HCT116 (cell line): ENCODE results near the gene RRBP1.

Experiments used
- CTCF ChIP-seq, 3 experiments: fragments of 200-600 bp in 1 of 3; sonication (generic) in 1 of 3; IDR thresholded peaks in 2 of 3; conservative IDR thresholded peaks in 1 of 3; 2 replicates each; pipeline ENCODE4 v1.5.1; 2012 to 2017; ENCODE audit warnings: low read depth in 2 of 3, low read length in 2 of 3, antibody characterized with exemption in 1 of 3, borderline replicate concordance in 1 of 3, control low read depth in 1 of 3, mild to moderate bottlenecking in 1 of 3, mixed read lengths in 1 of 3, mixed run types in 1 of 3, moderate library complexity in 1 of 3; ENCODE audit not compliant: insufficient read depth in 1 of 3
- REST ChIP-seq: IDR thresholded peaks from 2 replicates; pipeline ENCODE4 v1.6.1; 2012; ENCODE audit warnings: low read depth

DNA sequence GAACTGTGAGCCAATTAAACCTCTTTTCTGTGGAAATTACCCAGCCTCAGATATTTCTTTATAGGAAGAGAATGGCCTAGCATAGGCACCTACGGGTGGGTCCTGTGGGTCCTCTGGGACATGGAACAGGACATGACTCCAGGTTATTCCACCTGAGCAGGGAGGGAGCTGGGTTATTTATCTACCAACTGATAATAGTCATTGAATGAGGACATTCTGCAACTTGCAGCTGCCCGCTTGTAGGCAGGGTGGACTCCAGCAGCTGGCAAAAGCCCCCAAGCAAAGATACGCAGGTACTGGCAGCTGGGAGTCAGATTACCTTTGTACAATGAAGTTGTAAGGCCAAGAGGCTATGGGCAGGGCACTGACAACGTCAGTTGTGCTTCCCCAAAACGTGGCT lies 16.3 kb upstream of the RRBP1 start:
- TF ChIP-seq CTCF (IDR thresholded peaks at IDR 0.05 in 2 of 3, conservative IDR thresholded peaks at IDR 0.05 in 1 of 3; ENCODE audit: borderline replicate concordance in 1 of 3, insufficient read depth in 1 of 3, low read depth in 2 of 3, low read length in 2 of 3) (no peak), REST (no peak)
